T-cell (primary cell): Measurements from ENCODE around the gene PGM3. TPM values are rescaled to one million over a fixed set of nuclear protein-coding genes. Genes with fewer than 3 reads are reported as not detected.

Source experiments
- ATAC-seq, 4 experiments: fragments of 200-7000 bp in 3 of 4; fragments of 150-1000 bp in 1 of 4; cut with Tn5 transposase; replicated peaks in 1 of 4; 1 replicate in 3 of 4; 2 replicates in 1 of 4; pipeline ENCODE4 v1.10.0; 2021; ENCODE audit warnings: moderate library complexity in 3 of 4, mild to moderate bottlenecking in 2 of 4, moderate number of reproducible peaks in 1 of 4
- CTCF ChIA-PET, 2 donors: fragments of 300-600 bp; sonication (Branson Sonifier 250); formaldehyde crosslinking; loops; one replicate each; lab custom pipeline; 2022; ENCODE audit warnings: antibody characterized with exemption in 2 of 2; lab: Charles Lee
- POLR2A ChIA-PET, 2 donors: fragments of 300-600 bp; sonication (Branson Sonifier 250); formaldehyde crosslinking; loops; one replicate each; lab custom pipeline; 2022; ENCODE audit warnings: antibody characterized with exemption in 2 of 2; lab: Charles Lee
- DNase-seq, 35 experiments: peaks; one replicate each; pipeline versions ENCODE4 v3.0.0 to v3.0.0-alpha.2; 2013 to 2023
- H3K27ac ChIP-seq: one replicate; pipeline ENCODE4 v1.5.1; 2013; ENCODE audit warnings: low read length
- H3K27me3 ChIP-seq, 2 experiments: replicated peaks in 1 of 2; 1 replicate in 1 of 2; 2 replicates in 1 of 2; pipeline versions ENCODE4 v1.6.1 to v1.7.0; 2013; ENCODE audit warnings: low read length in 1 of 2, mixed read lengths in 1 of 2; ENCODE audit not compliant: control insufficient read depth in 2 of 2, insufficient read depth in 2 of 2; ENCODE audit errors: extremely low read depth in 1 of 2
- H3K36me3 ChIP-seq, 2 donors: 1 replicate in 1 of 2; 2 replicates in 1 of 2; pipeline versions ENCODE4 v1.6.1 to v1.7.0; 2013; ENCODE audit warnings: low read length in 1 of 2; ENCODE audit not compliant: control insufficient read depth in 2 of 2, insufficient read depth in 1 of 2; ENCODE audit errors: extremely low read depth in 1 of 2
- H3K4me1 ChIP-seq, 2 experiments: 1 replicate in 1 of 2; 2 replicates in 1 of 2; pipeline versions ENCODE4 v1.6.1 to v1.7.0; 2013; ENCODE audit warnings: low read length in 2 of 2, mixed read lengths in 1 of 2; ENCODE audit not compliant: insufficient read depth in 2 of 2, control insufficient read depth in 1 of 2; ENCODE audit errors: extremely low read depth in 1 of 2
- H3K4me3 ChIP-seq, 2 donors: 1 replicate in 1 of 2; 2 replicates in 1 of 2; pipeline versions ENCODE4 v1.5.1 to v1.7.0; 2013; ENCODE audit warnings: mild to moderate bottlenecking in 2 of 2, low read length in 1 of 2, moderate library complexity in 1 of 2; ENCODE audit not compliant: control insufficient read depth in 1 of 2; ENCODE audit errors: extremely low read depth in 1 of 2
- H3K9me3 ChIP-seq: 2 replicates; pipeline ENCODE4 v1.7.0; 2013
- H3K27ac Mint-ChIP-seq, 2 donors: one replicate each; pipeline ENCODE4 v1.8.0; 2020 to 2021; ENCODE audit warnings: mild to moderate bottlenecking in 2 of 2, mixed read lengths in 2 of 2
- H3K27me3 Mint-ChIP-seq, 2 donors: one replicate each; pipeline ENCODE4 v1.8.0; 2021 to 2022; ENCODE audit warnings: mixed read lengths in 2 of 2
- H3K36me3 Mint-ChIP-seq: one replicate; pipeline ENCODE4 v1.8.0; 2021; ENCODE audit warnings: mixed read lengths
- H3K4me1 Mint-ChIP-seq, 3 donors: one replicate each; pipeline ENCODE4 v1.8.0; 2020 to 2022; ENCODE audit warnings: mixed read lengths in 3 of 3, mild to moderate bottlenecking in 1 of 3
- H3K4me3 Mint-ChIP-seq, 3 donors: one replicate each; pipeline ENCODE4 v1.8.0; 2020 to 2022; ENCODE audit warnings: mild to moderate bottlenecking in 3 of 3, mixed read lengths in 3 of 3, moderate library complexity in 3 of 3
- H3K9me3 Mint-ChIP-seq, 3 donors: one replicate each; pipeline ENCODE4 v1.8.0; 2020 to 2022; ENCODE audit warnings: mixed read lengths in 3 of 3
- WGBS: methylation state at CpG from one replicate; pipeline ENCODE4 v1.1.5; 2013; ENCODE audit warnings: missing lambda C conversion rate; ENCODE audit not compliant: insufficient coverage; 5-methylcytosine and 5-hydroxymethylcytosine counted together
- total RNA-seq, 35 experiments: library from RNA in 6 of 35; stranded (reverse) in 6 of 35; fragments of 120-200 nt in 1 of 35; gene quantifications; one replicate each; pipeline versions ENCODE4 v1.2.1 to v1.2.4 and lab custom pipeline; 2013 to 2026

Gene PGM3
- total RNA-seq, 5 donors from 2014 or later (not counting 1 experiment from before 2014, with no cell fraction given): 18.8 to 26.0 (median 24.3) TPM

DNA sequence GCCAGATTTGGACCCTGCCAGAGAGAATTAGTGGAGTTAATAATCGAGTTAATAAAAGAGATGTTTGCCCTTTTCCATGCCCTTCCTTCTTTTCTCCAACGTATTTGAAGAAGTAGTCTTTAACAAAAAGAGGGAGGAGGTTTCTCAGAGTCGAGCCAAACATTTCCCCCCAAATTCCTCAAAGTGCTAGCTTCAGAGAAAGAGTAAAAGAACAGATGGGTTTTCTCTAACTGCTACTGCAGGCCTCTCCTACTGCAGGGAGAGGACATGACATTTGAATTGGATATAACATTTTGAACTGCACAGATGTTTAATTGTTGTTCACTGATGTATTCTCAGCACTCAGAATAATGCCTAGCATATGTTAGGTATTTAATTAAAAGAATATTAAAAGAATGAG, 25.6 kb upstream of the PGM3 start:
- DNase-seq: no peak
- CTCF ChIA-PET: interaction anchor here (1.2 to 1.3 kb wide), 2 partner anchors 11 to 295 kb away, joined by 3 to 4 read pairs; no protein-coding TSS in a partner anchor
- Mint-ChIP-seq H3K27me3 (peaks cover 3 to 4% of the 10 kb centered on the region in 2 donors), H3K4me3 (no peak overlapping the region), H3K36me3 (no peaks in the 10 kb centered on the region), H3K4me1 (no peaks in the 10 kb centered on the region), H3K27ac (no peak overlapping the region), H3K9me3 (no peaks in the 10 kb centered on the region)
- Histone ChIP-seq H3K27ac (no peak overlapping the region), H3K4me1 (no peaks in the 10 kb centered on the region), H3K36me3 (no peaks in the 10 kb centered on the region), H3K4me3 (no peak overlapping the region), H3K9me3 (no peaks in the 10 kb centered on the region), H3K27me3 (no peaks in the 10 kb centered on the region)
- POLR2A ChIA-PET: interaction anchor here in 1 of 2 donors (0.6 kb wide), 1 partner anchor 178 kb away, joined by 3 read pairs; no protein-coding TSS in a partner anchor
- ATAC-seq: no peak
- WGBS: no CpG with 5 or more reads among the region's 3 CpGs

GRCh38 chr6:83216806-83217205, 23.7 kb upstream of the PGM3 start:
- Mint-ChIP-seq H3K27me3 (peaks cover 6 to 9% of the 10 kb centered on the region in 2 donors), H3K4me1 (no peaks in the 10 kb centered on the region), H3K27ac (no peak overlapping the region), H3K36me3 (no peaks in the 10 kb centered on the region), H3K4me3 (no peak overlapping the region), H3K9me3 (no peaks in the 10 kb centered on the region)
- ATAC-seq: no peak
- Histone ChIP-seq H3K27ac (no peak overlapping the region), H3K4me3 (no peak overlapping the region), H3K27me3 (no peaks in the 10 kb centered on the region), H3K36me3 (no peaks in the 10 kb centered on the region), H3K4me1 (no peaks in the 10 kb centered on the region), H3K9me3 (no peaks in the 10 kb centered on the region)
- DNase-seq: no peak
- ChIA-PET CTCF (interaction anchor here (0.8 to 3.5 kb wide), 9 partner anchors 9 to 297 kb away, joined by 3 to 52 read pairs (median 4); partner anchors contain the start of genes DOP1A (in 2 of the 2) and UBE3D (in 2 of the 2)), POLR2A (no interaction called here)

DNA sequence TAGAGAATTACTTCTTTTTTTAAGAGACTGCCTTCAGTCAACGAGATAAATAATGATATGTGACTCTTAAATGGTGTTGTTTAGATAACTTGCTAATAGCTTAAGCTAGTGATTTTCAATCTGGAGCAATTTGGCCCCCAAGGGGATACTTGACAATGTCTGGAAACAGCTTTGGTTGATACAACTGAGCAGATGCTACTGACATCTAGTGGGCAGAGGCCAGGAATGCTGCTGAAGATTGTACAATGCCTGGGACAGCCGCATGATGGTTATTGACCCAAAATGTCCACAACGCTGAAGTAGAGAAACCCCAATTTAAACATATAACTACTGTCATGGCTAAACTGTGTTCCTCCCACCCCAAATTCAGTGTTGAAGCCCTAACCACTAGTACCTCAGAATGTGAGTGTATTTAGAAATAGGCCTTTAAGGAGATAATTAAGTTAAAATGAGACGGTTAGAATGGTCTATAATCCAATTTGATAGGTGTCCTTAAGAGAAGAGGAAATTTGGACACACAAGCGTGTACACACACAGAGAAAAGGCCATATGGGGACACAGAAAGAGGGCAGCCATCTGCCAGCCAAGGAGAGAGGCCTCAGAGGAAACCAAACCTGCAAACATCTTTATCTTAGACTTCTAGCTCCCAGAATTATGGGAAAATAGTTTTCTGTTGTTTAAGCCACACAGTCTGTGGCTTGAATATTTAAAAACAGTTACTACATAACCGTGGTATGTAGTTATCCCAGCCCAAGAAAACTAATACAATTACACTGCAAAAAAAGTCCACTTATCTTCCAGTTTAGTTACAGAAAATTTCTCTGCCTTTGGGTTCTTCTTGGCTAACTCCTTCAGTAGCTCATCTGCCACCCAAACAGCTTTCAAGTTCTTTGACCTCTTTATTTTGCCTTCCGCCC, 22.3 kb upstream of the PGM3 start:
- ATAC-seq: peak; percentile 85 to 98 (median 89)
- H3K27ac Mint-ChIP-seq: no peak overlapping the region
- no peaks in the 10 kb centered on the region for H3K4me1 ChIP-seq
- no peak overlapping the region for H3K4me3 Mint-ChIP-seq
- H3K27me3 ChIP-seq: peaks cover 0 to 3% of the 10 kb centered on the region in 2 experiments
- H3K36me3 ChIP-seq: no peaks in the 10 kb centered on the region
- no peaks in the 10 kb centered on the region for H3K4me1 Mint-ChIP-seq
- DNase-seq: peak in 34 of 35 experiments; percentile 7 to 72 (median 37)
- H3K9me3 Mint-ChIP-seq: no peaks in the 10 kb centered on the region
- H3K36me3 Mint-ChIP-seq: no peaks in the 10 kb centered on the region
- POLR2A ChIA-PET: interaction anchor here in 1 of 2 donors (0.9 kb wide), 1 partner anchor 149 kb away, joined by 3 read pairs; no protein-coding TSS in a partner anchor
- no peak overlapping the region for H3K4me3 ChIP-seq
- H3K9me3 ChIP-seq: no peaks in the 10 kb centered on the region
- H3K27ac ChIP-seq: no peak overlapping the region
- WGBS: 22% methylated on average over 3 of the region's 7 CpGs
- CTCF ChIA-PET: interaction anchor here (0.5 to 3.5 kb wide), 20 partner anchors 11 to 1013 kb away, joined by 3 to 52 read pairs (median 3); partner anchors contain the start of genes UBE3D (in 2 of the 2) and DOP1A (in 1 of the 2)
- H3K27me3 Mint-ChIP-seq: peaks cover 11 to 17% of the 10 kb centered on the region in 2 donors

DNA sequence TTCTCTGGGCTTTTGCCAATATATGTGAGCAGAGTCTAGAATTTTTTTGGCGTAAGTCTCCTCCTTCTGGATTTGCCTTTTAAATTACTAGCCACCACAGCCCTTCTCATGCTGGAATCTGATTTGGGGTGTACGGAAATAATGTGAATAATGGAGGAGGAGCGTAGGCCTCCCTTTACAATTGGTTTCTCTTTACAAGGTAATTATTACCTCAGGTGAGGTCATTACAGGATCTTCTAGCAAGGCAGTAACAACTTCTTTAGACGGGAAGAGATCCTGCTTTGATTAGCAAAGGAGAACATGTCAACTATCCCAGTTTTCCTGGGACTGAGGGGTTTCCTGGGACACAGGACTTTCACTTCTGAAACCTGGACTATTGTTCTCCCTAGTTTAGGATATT, 9.0 kb upstream of the PGM3 start:
- CTCF ChIA-PET: no interaction called here
- no peaks in the 10 kb centered on the region for H3K9me3 ChIP-seq
- POLR2A ChIA-PET: no interaction called here

DNA sequence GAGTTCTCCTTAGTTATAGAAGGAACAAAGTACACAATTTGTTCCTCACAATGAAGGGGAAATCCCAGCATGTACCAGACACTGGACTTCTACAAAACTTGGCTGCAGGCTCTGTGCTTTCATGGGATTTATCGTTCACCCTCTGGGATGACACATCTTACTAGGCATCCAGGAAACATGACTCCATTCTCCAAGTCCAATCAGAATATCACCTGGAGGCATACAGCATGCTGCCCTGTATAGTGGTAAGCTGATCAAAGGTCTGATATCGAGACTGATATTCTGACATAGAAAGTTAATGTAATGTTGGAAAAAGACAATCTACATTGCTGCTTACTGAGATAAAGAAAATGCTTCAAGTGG, 6.8 kb upstream of the PGM3 start:
- Mint-ChIP-seq H3K36me3 (no peaks in the 10 kb centered on the region), H3K27ac (no peak overlapping the region), H3K9me3 (no peaks in the 10 kb centered on the region), H3K4me1 (peaks cover 4 to 17% (median 10%) of the 10 kb centered on the region in 3 donors), H3K4me3 (no peak overlapping the region), H3K27me3 (no peaks in the 10 kb centered on the region)
- no peaks in the 10 kb centered on the region for H3K36me3 ChIP-seq
- no peak overlapping the region for H3K4me3 ChIP-seq
- no peak for ATAC-seq
- H3K27me3 ChIP-seq: no peaks in the 10 kb centered on the region
- POLR2A ChIA-PET: no interaction called here
- DNase-seq: no peak
- CTCF ChIA-PET: no interaction called here
- no peak overlapping the region for H3K27ac ChIP-seq
- no peaks in the 10 kb centered on the region for H3K4me1 ChIP-seq
- 80% methylated on average over 1 of the region's 2 CpGs for WGBS
- H3K9me3 ChIP-seq: no peaks in the 10 kb centered on the region

More for the DNA sequence above, 9.0 kb upstream of the PGM3 start:
- peaks cover 0 to 3% (median 0%) of the 10 kb centered on the region in 3 donors for H3K4me1 Mint-ChIP-seq
- Histone ChIP-seq H3K27me3 (no peaks in the 10 kb centered on the region), H3K4me1 (no peaks in the 10 kb centered on the region), H3K4me3 (no peak overlapping the region), H3K36me3 (no peaks in the 10 kb centered on the region), H3K27ac (no peak overlapping the region)
- DNase-seq (no peak), ATAC-seq (no peak)
- no peaks in the 10 kb centered on the region for H3K36me3 Mint-ChIP-seq
- no peak overlapping the region for H3K4me3 Mint-ChIP-seq
- peaks cover 3 to 9% of the 10 kb centered on the region in 2 donors for H3K27me3 Mint-ChIP-seq
- no peaks in the 10 kb centered on the region for H3K9me3 Mint-ChIP-seq
- no CpG with 5 or more reads among the region's 4 CpGs for WGBS
- H3K27ac Mint-ChIP-seq: no peak overlapping the region

DNA sequence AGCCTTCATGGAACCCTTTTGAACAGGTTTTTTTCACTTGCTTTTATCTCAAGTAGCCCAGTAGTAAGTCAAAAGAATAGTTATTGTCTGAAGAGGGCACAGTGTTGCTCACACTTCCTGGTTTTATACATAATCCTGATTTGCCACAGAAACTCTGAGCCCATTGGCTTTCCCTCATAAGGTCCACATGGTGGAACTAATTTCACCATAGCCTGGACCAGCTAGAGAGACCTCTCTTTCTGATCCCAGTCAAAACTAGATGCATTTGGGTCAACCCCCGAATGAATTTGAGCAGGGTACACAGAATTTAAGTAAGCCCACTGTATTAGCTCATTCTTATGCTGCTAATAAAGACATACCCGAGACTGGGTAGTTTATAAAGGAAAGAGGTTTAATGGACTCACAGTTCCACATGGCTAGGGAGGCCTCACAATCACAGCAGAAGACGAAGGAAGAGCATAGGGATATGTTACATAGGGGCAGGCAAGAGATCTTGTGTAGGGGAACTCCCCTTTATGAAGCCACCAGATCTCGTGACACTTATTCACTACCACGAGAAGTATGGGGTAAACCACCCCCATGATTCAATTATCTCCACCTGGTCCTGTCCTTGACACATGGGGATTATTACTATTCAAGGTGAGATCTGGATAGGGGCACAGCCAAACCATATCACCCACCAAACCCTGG, 6.3 kb upstream of the PGM3 start:
- Mint-ChIP-seq H3K9me3 (no peaks in the 10 kb centered on the region), H3K27ac (no peak overlapping the region), H3K4me1 (peaks cover 9 to 21% (median 15%) of the 10 kb centered on the region in 3 donors), H3K27me3 (no peaks in the 10 kb centered on the region), H3K4me3 (no peak overlapping the region), H3K36me3 (no peaks in the 10 kb centered on the region)
- Histone ChIP-seq H3K9me3 (no peaks in the 10 kb centered on the region), H3K4me1 (peaks cover under 1 to 2% of the 10 kb centered on the region in 2 experiments), H3K36me3 (no peaks in the 10 kb centered on the region), H3K4me3 (no peak overlapping the region), H3K27me3 (no peaks in the 10 kb centered on the region), H3K27ac (no peak overlapping the region)
- no CpG with 5 or more reads among the region's 5 CpGs for WGBS
- DNase-seq (no peak), ATAC-seq (peak in 1 of 4 experiments; percentile 23)
- POLR2A ChIA-PET: no interaction called here
- CTCF ChIA-PET: no interaction called here
